CD4-positive, alpha-beta T cell treated with Interferon alpha-2 for 1 hour (primary cell): ENCODE data around the gene PDIA4.

Experiments
- DNase-seq, 2 donors: peaks; one replicate each; pipeline ENCODE4 v3.0.0-alpha.2; 2020 to 2022

The PDIA4 gene

GRCh38 chr7:148963583-148964482, 64.5 kb downstream of the PDIA4 start:
- no peak for DNase-seq

GRCh38 chr7:148962823-148963582, 65.3 kb downstream of the PDIA4 start:
- DNase-seq: peak; percentile 68 to 78

DNA sequence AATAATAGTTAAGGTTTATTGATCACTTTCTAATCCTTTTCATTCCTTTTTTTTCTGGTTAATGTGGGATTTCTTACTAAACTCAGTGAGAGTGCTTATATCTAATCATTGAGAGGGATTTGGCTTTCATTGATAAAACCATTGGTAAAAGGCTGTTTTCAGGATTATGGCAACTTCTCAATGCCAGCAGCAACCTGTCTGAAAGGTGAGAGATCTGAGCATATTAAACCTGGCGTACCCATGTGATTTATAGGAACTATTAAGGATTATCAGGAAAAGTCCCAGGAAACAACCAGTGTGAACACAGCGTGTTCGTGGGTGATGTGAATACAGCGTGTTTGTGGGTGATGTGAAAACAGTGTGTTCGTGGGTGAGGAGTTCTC, 65.9 kb downstream of the PDIA4 start:
- no peak for DNase-seq

- no peak for DNase-seq
Observed at GRCh38 chr7:148959726-148960125, 68.6 kb downstream of the PDIA4 start.

- no peak for DNase-seq
Observed at GRCh38 chr7:148958061-148958460, 70.2 kb downstream of the PDIA4 start.

DNA sequence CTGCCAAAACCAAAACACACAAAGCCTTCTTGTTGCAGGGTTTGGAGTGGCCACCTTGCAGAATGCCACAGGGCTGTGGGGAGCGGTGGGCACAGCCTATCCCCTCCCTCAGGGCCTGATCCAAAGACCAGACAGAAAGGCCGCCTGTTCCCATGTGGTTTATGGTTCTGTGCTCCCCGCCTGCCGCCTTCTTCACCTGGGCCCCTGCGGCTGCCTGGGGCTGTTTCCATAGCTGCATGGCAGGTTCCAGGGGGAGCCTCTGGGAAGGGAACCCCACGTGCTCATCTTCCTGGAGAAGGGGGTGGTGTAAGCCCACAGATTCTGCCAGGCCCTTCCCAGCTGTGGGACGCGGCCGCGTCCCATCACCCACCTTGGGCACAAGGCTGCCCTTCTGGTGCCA, 73.5 kb downstream of the PDIA4 start:
- no peak for DNase-seq

GRCh38 chr7:148953676-148954075, 74.6 kb downstream of the PDIA4 start:
- no peak for DNase-seq
